Hippocampal formation (tissue), 2 donors: ENCODE data around the gene CD63.

Experiments used
- DNase-seq, 2 donors: peaks; one replicate each; lab custom pipeline; 2025; lab: John Stamatoyannopoulos, UW

Gene CD63

DNA sequence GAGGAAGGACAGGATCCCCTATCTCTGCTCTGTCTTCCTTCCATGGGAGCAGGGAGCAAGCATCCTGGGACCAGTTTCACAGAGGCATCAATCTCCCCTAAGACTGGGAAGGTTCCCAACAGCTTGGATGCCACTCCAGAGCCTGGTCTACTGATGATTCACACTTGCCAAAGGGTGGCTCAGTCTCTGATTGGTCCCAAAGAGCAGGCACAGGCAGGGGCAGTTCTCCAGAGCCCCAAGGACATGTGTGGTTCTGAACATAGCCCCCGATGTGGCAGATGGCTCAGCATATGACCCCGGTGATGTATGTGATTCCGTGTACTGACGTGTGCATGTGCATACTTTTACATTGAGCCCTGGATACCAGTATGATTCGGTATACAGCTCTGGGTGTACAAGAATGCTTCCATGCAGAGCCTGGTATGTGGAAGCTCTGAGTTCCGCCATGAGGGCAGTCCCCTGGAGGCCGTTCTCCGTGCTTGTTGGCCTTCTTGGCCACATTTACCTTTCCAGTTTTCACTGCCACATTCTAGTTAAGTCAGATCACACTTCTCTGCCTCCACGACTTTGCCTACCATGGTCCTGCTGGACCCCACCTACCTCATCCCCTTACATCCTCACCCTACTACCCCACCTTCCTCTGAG is 42.3 kb downstream of the CD63 start:
- no peak for DNase-seq

DNA sequence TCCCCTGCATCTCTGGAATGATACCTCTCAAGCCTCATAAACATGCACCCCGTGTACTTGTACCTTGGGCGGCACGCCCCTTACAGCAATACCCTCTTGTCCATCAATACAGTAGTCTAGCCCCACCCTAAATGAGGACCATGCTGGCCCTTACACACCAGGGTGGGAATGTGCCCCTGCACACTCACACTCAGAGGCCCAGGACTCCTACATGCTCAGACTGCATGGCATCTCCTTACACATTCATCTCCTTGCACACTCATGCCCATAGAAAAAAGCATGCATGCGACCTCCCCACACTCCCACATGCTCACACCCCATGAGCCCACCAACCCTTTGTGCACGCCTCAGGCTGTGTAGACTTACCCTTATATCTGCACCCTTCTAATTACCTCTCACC is 43.1 kb downstream of the CD63 start:
- DNase-seq, result no peak

- DNase-seq, result no peak
Measured at GRCh38 chr12:55684761-55685370, 43.9 kb downstream of the CD63 start.

DNA sequence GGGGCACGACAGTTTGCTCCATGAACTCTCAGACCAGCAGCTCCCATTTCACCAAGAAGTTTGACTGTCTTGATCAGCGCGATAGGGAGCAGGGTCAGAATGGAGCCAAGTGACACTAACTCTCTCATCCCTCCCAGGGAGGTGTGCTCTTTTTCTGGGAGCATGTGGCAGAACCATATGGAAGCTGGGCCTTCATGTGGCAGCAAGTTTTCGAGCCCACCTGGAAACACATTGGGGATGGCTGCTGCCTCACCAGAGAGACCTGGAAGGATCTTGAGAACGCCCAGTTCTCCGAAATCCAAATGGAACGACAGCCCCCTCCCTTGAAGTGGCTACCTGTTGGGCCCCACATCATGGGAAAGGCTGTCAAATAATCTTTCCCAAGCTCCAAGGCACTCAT is 45.1 kb downstream of the CD63 start:
- no peak for DNase-seq

DNA sequence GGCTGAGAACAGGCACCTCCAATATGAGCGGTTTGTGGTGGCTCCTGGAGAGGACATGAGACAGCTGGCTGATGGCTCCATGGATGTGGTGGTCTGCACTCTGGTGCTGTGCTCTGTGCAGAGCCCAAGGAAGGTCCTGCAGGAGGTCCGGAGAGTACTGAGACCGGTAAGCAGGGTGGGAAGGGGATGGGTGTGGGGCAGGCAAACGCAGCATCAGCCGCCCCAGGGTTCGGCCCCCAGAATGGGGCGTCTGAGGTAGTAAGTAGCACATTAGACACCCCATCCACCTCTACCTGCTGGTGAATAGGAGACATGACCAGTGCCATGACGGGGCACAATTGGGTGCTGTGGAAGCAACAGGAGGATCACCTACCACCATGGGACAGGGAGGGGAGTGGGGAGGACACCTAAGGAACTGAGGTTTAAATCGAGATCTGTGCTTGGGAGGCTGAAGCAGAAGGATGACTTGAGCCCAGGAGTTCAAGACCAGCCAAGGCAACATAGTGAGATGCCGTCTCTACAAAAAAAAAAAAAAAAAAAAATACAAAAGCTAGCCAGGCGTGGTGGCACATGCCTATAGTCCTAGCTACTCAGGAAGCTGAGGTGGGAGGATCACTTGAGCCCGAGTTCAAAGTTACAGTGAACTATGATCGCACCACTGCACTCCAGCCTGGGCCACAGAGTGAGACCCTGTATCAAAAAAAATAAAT is 46.6 kb downstream of the CD63 start:
- no peak for DNase-seq

GRCh38 chr12:55681142-55682077 is 47.4 kb downstream of the CD63 start:
- no peak for DNase-seq

DNA sequence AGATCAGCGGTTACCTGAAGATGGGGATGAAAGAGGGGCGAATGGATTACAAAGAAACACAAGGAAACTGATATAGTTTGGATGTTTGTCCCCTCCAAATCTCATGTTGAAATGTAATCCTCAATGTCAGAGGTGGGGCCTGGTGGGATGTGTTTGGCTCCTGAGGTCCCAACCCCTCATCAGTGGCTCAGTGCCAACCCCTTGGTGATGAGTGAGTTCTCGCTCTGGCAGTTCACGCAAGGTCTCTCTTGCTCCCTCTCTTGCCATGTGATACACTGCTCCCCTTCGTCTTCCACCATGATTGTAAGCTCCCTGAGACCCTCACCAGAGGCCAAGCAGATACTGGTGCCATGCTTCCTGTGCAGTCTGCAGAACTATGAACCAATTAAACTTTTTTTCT is 49.1 kb downstream of the CD63 start:
- no peak for DNase-seq

GRCh38 chr12:55676707-55677106 is 52.1 kb downstream of the CD63 start:
- no peak for DNase-seq

DNA sequence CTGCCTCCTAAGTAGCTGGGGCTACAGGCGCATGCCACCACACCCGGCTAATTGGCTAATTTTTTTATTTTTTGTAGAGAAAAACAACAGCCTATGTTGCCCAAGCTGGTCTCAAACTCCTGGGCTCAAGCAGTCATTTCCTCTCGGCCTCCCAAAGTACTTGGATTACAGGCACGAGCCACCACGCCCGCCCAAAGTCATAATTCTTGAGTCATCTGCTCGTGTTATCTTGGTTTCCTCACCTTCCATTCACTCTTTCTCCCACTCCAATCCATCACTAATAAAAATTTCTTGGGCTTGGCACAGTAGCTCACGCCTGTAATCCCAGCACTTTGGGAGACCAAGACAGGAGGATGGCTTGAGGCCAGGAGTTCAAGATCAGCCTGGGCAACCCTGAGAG is 53.1 kb downstream of the CD63 start:
- no peak for DNase-seq
